GM11168 (cell line): ENCODE data around the gene CAPN10.

Experiments used
- in situ Hi-C: fragments of 300-500 bp; cut with MboI; formaldehyde crosslinking; loops from one replicate; pipeline ENCODE4 v1.12.0; 2022; ENCODE audit warnings: low sequenced_read_pairs; ENCODE audit not compliant: unreplicated experiment

CAPN10 gene

GRCh38 chr2:240646900-240647502 is 60.5 kb downstream of the CAPN10 start:
- in situ Hi-C loops = no loop called here

GRCh38 chr2:240647503-240648154 is 61.1 kb downstream of the CAPN10 start:
- in situ Hi-C loops = no loop called here

- in situ Hi-C loops = no loop called here
These were observed 61.7 kb downstream of the CAPN10 start for GRCh38 chr2:240648155-240648649.
